Calu3 (cell line): ENCODE results near the gene CAD. TPM values are rescaled to one million over a fixed set of nuclear protein-coding genes. Genes with fewer than 3 reads are reported as not detected.

Source experiments
- BruUV-seq: library from RNA; stranded (reverse); fragments of 400-500 nt; replicated peaks from 2 replicates; lab custom pipeline; 2021; lab: Mats Ljungman, UMichigan
- CTCF ChIA-PET: fragments of 300-600 bp; sonication (Branson Sonifier 250); formaldehyde crosslinking; loops from one replicate; lab custom pipeline; 2022; ENCODE audit warnings: antibody characterized with exemption; lab: Charles Lee
- DNase-seq: peaks from one replicate; pipeline ENCODE4 v3.0.0; 2022
- H3K27ac Mint-ChIP-seq: one replicate; pipeline ENCODE4 v1.8.0; 2022; ENCODE audit warnings: mixed read lengths; ENCODE audit not compliant: unreplicated experiment
- H3K27me3 Mint-ChIP-seq: one replicate; pipeline ENCODE4 v1.8.0; 2022; ENCODE audit warnings: mixed read lengths; ENCODE audit not compliant: unreplicated experiment
- H3K36me3 Mint-ChIP-seq: one replicate; pipeline ENCODE4 v1.8.0; 2022; ENCODE audit warnings: mild to moderate bottlenecking, moderate library complexity, mixed read lengths; ENCODE audit not compliant: insufficient read depth, unreplicated experiment
- H3K4me1 Mint-ChIP-seq: one replicate; pipeline ENCODE4 v1.8.0; 2022; ENCODE audit warnings: mild to moderate bottlenecking, low read depth, mixed read lengths; ENCODE audit not compliant: unreplicated experiment
- H3K4me3 Mint-ChIP-seq: one replicate; pipeline ENCODE4 v1.8.0; 2022; ENCODE audit warnings: mild to moderate bottlenecking, low read depth, moderate library complexity, mixed read lengths; ENCODE audit not compliant: unreplicated experiment
- H3K9me3 Mint-ChIP-seq: one replicate; pipeline ENCODE4 v1.8.0; 2022; ENCODE audit warnings: low read depth, mixed read lengths; ENCODE audit not compliant: unreplicated experiment
- intact Hi-C: fragments of 100-400 bp; cut with micrococcal nuclease; formaldehyde crosslinking; loops from one replicate; pipeline ENCODE4 v1.10.0; 2022; ENCODE audit not compliant: unreplicated experiment
- total RNA-seq: library from RNA; stranded (reverse); gene quantifications from 2 replicates; pipeline ENCODE4 v1.2.3, GENCODE V29; 2022
- TF ChIP-seq, protein P1 (sequence below): fragments of 200-600 bp; IDR thresholded peaks from one replicate; pipeline ENCODE4 v1.8.0; 2022; ENCODE audit warnings: antibody characterized with exemption; ENCODE audit not compliant: unreplicated experiment

Gene CAD
- total RNA-seq, 1 experiment from 2014 or later: 68.2 TPM

GRCh38 chr2:27219091-27219490, 1.9 kb downstream of the CAD start:
- intact Hi-C loops: no loop called here
- H3K4me1 Mint-ChIP-seq: peaks cover 29% of the 10 kb centered on the region
- BruUV-seq: no TSS peak
- TF ChIP-seq, protein P1, sequence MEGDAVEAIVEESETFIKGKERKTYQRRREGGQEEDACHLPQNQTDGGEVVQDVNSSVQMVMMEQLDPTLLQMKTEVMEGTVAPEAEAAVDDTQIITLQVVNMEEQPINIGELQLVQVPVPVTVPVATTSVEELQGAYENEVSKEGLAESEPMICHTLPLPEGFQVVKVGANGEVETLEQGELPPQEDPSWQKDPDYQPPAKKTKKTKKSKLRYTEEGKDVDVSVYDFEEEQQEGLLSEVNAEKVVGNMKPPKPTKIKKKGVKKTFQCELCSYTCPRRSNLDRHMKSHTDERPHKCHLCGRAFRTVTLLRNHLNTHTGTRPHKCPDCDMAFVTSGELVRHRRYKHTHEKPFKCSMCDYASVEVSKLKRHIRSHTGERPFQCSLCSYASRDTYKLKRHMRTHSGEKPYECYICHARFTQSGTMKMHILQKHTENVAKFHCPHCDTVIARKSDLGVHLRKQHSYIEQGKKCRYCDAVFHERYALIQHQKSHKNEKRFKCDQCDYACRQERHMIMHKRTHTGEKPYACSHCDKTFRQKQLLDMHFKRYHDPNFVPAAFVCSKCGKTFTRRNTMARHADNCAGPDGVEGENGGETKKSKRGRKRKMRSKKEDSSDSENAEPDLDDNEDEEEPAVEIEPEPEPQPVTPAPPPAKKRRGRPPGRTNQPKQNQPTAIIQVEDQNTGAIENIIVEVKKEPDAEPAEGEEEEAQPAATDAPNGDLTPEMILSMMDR: no peak
- no peak overlapping the region for H3K27ac Mint-ChIP-seq
- CTCF ChIA-PET: no interaction called here
- peaks cover 47% of the 10 kb centered on the region for H3K36me3 Mint-ChIP-seq
- DNase-seq: no peak
- H3K27me3 Mint-ChIP-seq: no peaks in the 10 kb centered on the region
- H3K9me3 Mint-ChIP-seq: no peaks in the 10 kb centered on the region
- H3K4me3 Mint-ChIP-seq: no peak overlapping the region

- H3K4me1 Mint-ChIP-seq: peaks cover 29% of the 10 kb centered on the region
- no peak overlapping the region for H3K4me3 Mint-ChIP-seq
- H3K36me3 Mint-ChIP-seq: peaks cover 51% of the 10 kb centered on the region
- intact Hi-C loops: no loop called here
- DNase-seq: no peak
- no TSS peak for BruUV-seq
- no peak overlapping the region for H3K27ac Mint-ChIP-seq
- CTCF ChIA-PET: no interaction called here
- no peaks in the 10 kb centered on the region for H3K27me3 Mint-ChIP-seq
- H3K9me3 Mint-ChIP-seq: no peaks in the 10 kb centered on the region
- TF ChIP-seq, protein P1: no peak
Observed at GRCh38 chr2:27220091-27220490, 2.9 kb downstream of the CAD start.

GRCh38 chr2:27221166-27221565, 4.0 kb downstream of the CAD start:
- peaks cover 25% of the 10 kb centered on the region for H3K4me1 Mint-ChIP-seq
- no peaks in the 10 kb centered on the region for H3K27me3 Mint-ChIP-seq
- H3K27ac Mint-ChIP-seq: no peak overlapping the region
- no TSS peak for BruUV-seq
- no peaks in the 10 kb centered on the region for H3K9me3 Mint-ChIP-seq
- H3K36me3 Mint-ChIP-seq: peaks cover 43% of the 10 kb centered on the region
- intact Hi-C loops: no loop called here
- CTCF ChIA-PET: interaction anchor here (0.6 to 0.7 kb wide), 2 partner anchors 22 to 407 kb away, joined by 3 to 10 read pairs; no protein-coding TSS in a partner anchor
- no peak for DNase-seq
- no peak overlapping the region for H3K4me3 Mint-ChIP-seq
- TF ChIP-seq, protein P1: no peak

DNA sequence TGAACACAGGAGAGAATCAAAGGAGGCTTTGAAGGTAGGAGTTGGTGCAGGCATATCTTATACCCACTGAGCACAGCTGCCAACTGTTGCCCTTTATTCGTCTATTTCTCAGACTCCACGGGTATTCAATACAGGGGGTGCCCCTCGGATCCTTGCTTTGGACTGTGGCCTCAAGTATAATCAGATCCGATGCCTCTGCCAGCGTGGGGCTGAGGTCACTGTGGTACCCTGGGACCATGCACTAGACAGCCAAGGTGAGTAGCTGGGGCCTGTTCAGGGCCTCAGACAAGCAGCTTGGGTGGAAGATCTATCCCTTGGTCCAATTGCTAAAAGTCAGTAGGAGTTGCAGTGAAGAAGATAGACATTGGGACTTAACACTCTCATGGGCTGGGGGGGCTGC, 5.2 kb downstream of the CAD start:
- intact Hi-C loops: no loop called here
- no TSS peak for BruUV-seq
- no peak overlapping the region for H3K4me3 Mint-ChIP-seq
- H3K9me3 Mint-ChIP-seq: no peaks in the 10 kb centered on the region
- TF ChIP-seq, protein P1: no peak
- peaks cover 12% of the 10 kb centered on the region for H3K4me1 Mint-ChIP-seq
- DNase-seq: no peak
- H3K36me3 Mint-ChIP-seq: peaks cover 43% of the 10 kb centered on the region
- CTCF ChIA-PET: no interaction called here
- H3K27me3 Mint-ChIP-seq: no peaks in the 10 kb centered on the region
- no peak overlapping the region for H3K27ac Mint-ChIP-seq
